HG03175 (cell line): ENCODE measurements around the gene IGF2R.
"Not testable (repeated sequence)": the region's sequence is repeated elsewhere in the genome, so short reads cannot be mapped to it uniquely, and the experiment has no call there.

Source experiments
- ATAC-seq: cut with Tn5 transposase; IDR thresholded peaks from one replicate; pipeline ENCODE4 v1.9.1; 2021; ENCODE audit warnings: mild to moderate bottlenecking, moderate library complexity; ENCODE audit not compliant: unreplicated experiment

IGF2R gene

DNA sequence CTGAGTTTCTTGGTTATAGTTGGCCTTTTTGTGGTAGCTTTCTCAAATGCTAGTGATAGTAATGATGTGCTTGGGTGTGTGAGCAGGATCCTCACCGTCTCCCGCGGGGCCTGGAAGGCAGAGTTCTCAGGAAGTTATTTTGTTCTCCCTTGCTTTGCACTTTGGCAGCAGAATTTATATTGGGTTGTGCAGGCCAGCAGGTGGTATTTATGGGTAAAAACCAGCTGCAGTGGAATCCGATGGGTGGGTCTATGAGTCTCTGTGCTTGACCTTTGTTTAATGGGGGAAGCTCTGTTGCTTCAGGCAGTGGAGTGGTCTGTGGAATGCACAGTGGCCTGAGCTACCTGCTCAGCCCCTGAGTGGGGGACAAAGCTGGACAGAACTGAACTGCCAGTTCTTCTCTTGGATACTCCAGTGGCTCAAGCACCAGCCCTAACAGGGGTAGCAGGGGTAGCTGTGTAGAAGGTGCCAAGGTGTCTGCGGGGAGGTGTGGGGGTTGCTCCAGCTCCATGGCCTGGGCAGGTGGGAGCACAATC, 27.3 kb downstream of the IGF2R start:
- ATAC-seq = no peak

DNA sequence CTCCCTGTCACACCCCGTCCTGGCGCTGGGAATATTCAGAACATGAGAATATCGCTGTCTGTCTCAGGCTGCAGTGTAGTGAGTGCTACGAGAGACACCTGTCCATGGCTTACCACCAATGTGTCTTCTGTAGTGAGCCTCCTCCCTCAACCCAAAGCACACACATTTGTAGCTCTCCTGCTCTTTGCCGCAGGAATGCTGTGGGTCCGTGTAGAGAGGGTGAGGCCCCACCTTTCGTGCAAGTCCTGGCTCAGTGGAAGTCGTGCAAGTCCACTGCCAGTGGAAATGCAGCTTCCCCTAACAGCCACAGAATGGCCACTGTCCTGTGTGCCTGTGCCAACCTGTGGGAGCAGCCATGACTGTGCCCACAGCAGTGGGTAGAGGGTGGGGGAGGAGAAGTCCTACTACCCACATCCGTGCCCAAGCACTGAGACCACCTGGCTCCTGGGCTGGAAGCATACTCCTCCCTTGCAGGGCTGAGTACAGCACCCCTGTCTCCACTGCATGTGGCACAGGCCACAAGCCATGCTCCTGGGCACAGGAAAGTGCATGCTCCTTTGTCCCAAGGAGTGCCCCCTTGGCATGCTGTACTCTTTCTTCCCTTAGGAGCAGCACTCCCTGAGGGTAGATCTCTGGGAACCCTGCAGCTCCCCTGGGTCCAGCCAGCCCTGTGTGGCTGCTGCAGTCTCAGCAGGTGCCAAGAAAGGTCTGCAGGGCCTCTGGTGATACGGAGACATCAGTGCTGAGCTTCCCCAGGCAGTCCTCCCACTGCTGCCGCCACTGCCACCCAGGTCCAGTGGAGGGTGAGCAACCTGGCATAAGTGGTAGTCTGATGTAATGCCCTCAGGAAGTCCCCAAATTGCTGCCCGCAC, 28.0 kb downstream of the IGF2R start:
- ATAC-seq = no peak

DNA sequence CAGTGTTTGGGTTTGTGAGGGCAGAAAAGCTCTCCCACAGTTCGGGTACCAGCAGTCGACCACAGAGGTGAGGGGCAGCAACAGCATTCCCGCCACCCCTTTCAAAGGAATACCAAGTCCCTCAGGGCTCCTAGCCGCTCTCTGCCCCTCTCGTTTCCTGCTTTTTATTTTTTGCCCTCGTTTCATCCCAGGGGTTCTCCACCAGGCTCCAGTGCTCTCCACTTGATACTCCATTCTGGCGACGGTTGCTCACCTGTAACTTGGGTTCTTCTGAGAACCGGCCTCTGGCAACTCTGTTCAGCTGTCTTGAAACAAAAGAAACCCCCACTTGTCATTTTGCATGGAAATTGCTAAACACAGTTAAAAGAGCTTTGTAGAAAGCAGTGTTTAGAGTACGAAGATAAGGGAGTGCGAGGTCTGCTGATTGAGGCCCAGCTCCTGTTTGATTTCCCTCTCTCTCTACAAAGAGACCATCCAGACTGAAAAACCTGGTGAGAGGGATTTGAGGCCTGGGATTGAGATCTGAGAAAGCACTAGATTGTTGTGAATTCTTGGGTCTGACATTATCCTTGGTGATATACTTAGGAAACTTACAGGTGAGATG, 28.7 kb downstream of the IGF2R start:
- ATAC-seq = no peak

DNA sequence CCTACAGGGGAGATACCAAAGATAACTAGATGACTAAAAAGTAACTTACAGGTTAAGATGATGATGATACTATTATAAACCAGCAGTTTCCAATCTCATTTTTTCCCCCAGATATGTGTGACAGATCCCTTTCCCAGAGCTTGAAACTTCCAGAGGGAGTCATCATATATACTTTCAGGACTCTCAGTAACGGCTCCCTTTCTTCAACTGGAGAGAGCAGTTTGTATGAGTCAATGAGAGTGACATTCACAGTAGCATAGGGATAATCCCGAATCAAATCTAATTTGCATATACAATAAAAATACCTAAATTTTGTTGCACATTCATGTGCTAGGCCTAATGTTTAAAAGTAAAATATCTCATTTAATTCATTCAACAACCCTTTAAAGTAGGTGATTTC, 29.7 kb downstream of the IGF2R start:
- no peak for ATAC-seq

DNA sequence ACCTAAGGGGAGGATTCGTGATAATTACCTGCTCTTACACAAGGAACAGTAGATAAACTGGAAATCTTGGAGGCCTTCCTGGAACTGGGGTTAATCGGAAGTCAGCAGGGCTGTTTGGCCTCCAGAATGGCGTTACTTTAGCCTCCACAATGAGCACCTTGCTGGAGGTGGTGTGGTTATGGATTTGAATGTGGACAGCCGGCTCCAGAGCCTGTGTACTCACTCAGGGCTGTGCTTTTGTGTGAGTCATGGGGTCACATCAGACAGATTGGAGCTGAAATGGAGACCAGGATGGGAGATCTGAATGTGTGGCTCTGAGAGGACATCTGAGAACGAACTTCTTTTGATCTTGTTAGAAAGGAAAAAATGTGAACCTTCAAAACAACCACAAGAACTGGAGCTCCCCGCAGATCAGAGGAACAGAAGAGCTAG, 30.4 kb downstream of the IGF2R start:
- ATAC-seq = no peak

DNA sequence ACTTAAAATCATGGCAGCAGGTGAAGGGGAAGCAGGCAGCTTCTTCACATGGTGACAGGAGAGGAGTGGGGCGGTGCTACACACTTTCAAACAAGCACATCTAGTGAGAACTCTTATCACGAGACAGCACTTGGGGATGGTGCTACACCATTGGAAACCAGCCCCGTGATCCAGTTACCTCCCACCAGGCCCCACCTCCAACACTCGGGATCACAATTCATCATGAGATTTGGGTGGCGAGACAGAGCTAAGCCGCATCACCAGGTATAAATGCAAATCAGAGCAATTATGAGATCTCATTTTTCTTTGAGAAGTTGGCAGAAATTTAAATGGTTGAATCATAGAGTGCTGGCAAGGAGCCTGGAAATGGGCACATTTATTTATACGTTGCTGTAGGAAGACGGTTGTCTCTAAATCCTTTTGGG, 31.4 kb downstream of the IGF2R start:
- no peak for ATAC-seq

DNA sequence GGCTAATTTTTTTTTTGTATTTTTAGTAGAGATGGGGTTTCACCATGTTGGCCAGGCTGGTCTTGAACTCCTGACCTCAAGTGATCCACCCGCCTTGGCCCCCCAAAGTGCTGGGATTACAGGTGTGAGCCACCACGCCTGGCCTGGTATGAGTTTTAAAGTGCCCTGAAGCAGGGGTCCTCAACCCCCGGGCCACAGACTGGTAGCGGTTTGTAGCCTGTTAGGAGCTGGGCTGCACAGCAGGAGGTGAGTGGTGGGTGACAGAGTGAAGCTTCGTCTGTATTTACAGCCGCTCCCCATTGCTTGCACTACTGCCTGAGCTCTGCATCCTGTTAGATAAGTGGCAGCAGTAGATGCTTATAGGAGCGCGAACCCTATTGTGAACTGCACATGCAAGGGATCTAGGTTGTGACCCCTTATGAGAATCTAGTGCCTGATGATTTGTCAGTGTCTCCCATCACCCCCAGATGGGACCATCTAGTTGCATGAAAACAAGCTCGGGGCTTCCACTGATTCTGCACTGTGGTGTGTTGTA, 32.1 kb downstream of the IGF2R start:
- not testable (repeated sequence) for ATAC-seq

DNA sequence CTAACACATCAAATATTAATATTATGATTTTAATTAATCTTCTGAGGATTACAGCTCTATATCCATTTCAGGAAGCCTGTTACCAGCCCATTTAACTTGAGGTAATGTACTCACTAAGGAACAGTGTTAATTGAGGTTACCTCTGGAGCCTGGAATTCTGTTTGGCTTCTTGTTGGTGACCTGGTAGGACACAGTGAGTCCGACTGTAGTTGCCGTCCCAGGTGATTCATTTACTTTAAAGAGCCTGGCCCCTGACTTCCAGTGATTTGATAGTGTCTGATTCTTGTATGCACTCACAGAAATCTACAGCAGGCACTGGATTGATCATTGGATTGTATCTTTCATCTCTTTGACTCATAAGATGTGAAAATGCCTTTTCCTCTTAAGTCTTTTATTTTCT, 34.0 kb downstream of the IGF2R start:
- no peak for ATAC-seq

DNA sequence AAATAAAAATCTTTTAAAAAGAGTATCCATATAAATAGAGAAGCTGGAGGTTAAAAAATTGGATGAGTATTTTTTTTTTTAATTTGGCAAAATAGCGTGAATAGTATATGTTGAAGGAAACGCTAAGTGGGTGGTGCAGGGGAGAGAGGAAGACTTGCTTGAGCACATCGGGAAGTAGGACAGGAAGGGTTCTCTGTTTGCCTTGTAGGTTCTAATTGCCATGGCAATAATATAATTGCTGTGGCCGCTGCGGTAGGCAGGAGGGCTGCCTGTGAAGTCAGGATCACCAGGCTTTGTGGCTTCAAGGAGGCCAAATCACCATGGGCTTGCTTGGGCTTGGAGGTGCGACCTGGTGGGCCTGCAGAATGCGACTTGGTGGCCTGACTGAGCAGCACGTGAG, 35.1 kb downstream of the IGF2R start:
- no peak for ATAC-seq

DNA sequence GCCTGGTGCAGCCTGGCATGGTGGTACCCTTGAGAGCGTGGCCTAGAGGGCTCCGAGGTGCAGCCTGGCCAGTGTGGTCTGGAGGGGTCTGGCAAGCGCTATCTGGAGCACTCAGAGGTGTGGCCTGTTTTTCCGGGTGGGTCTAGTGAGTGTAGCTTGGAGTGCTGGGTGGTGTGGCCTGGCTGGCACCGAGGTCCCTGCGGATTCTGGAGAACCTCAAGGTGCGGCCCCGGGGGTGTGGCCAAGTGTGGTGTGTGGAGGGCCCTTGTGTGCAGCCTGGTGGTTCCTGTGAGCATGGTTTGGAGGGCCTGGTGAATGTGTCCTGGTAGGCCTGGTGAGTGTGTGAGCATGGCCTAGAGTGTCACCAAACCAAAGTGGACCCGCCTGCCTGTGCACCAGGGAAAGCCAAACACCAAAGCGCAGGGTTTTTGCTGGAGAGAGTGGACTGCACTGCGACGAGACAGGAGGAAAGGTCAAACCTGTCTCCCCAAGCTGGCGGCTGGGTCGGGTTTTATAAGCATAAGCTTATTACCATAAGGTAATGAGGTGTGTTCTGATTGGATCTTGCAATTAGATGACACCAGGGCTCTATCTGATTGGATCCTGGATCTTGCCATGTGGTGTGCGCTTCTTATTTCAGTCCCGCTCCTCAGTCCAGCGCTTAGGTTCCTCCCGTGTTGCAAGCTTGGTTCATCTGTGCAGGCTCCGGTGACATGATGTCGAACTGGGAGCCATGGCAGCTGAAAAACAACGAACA, 35.7 kb downstream of the IGF2R start:
- no peak for ATAC-seq

DNA sequence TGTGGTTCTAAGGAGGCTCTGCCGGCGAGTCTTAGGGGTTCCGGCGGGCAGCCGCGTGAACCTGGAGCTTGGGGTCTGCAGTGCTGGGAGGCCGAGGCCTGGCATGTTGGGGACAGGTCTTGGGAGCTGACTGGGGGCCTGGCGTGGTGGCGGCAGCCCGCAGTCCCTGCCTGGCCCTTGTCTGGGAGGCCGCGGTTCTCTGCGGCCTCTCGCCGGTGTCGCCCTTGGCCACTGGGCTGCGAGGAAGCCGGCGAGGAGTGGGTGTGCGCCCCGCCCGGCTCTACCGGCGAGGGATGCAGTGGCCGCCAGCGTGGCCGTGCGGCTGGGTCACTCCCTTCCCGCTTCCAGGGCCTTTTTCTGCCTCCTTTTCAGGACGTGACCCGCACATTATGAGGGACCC, 36.3 kb downstream of the IGF2R start:
- no peak for ATAC-seq

DNA sequence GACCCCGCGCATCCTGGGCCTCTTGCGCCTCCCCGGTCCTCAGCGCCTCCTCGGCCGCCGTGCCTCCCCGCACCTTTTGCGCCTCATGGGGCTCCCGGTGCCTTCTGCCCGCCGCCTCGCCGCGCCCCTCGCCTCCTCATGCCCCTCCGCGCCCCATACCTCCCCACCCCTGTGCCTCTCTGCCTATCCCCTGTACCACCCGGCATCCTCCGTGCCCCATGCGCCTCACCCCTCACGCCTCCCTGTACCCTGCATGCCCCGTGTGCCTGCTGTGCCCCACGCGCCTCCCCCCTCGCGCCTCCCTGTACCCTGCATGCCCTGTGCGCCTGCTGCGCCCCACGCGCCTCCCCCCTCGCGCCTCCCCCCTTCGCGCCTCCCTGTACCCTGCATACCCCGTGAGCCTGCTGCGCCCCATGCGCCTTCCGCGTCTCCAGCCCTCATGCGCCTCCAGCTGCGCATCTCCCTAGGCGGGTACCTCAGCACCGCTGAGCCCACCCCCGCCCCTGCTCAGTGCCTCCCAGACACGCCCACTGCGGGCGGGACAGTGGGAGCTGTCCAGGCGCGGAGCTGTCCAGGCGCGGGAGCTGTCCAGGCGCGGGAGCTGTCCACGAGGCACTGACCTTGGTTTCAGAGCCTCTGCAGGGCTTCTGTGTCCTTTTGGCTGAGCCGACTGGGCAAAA, 37.1 kb downstream of the IGF2R start:
- no peak for ATAC-seq

DNA sequence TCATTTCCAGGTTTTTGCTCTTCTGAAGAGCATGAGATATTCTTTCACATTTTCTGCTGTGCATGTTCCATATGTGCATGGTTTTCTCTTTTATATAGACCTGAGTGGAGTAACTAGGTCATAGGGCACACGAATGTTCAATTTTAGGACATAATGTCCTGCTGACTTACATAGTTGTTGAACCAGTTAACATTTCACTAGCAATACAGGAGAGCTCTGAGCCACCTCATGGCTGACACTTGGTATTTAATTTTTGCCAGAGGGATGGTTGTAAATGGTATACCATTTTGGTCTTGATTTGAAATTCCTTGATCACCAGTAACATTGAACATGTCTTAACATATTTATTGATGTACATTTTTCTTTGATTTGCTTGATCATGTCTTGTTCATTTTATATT, 38.3 kb downstream of the IGF2R start:
- no peak for ATAC-seq

DNA sequence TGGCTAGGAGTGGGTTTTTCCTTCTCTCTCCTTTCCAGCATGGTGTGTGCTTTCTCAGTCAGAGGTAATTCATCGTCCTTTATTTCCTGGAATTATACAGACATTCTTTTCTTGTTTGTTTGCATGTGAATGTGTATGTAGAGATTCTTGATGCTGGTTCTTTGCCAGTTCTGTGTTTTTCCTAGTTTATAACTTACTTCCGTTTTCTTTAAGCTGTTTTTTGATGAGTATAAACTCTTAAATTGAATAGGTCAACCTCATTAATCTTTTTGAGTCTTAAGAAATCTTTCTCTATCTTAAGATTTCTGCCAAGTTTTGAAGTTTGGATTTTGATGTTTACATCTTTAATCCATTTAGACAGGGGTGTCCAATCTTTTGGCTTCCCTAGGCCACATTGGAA, 38.7 kb downstream of the IGF2R start:
- ATAC-seq = no peak

DNA sequence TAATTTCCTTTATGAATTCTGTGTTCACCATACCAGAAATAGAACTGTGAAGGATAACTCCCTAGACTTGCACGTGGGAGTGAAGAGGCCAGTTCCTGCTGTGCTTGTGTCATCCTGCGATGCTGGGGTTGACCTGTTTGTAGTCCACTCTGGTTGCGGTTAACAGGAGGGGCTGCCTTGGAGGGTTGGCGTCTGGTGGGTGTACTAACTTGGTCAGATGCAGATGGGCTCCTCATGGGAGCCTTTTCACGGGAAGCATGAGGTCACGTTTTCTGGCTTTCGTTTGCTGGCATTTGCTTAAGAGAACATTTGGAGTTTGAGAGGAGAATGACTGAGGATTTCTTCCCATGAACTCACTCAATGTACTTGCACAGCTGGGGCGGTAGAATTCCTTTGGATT, 41.2 kb downstream of the IGF2R start:
- ATAC-seq = no peak

DNA sequence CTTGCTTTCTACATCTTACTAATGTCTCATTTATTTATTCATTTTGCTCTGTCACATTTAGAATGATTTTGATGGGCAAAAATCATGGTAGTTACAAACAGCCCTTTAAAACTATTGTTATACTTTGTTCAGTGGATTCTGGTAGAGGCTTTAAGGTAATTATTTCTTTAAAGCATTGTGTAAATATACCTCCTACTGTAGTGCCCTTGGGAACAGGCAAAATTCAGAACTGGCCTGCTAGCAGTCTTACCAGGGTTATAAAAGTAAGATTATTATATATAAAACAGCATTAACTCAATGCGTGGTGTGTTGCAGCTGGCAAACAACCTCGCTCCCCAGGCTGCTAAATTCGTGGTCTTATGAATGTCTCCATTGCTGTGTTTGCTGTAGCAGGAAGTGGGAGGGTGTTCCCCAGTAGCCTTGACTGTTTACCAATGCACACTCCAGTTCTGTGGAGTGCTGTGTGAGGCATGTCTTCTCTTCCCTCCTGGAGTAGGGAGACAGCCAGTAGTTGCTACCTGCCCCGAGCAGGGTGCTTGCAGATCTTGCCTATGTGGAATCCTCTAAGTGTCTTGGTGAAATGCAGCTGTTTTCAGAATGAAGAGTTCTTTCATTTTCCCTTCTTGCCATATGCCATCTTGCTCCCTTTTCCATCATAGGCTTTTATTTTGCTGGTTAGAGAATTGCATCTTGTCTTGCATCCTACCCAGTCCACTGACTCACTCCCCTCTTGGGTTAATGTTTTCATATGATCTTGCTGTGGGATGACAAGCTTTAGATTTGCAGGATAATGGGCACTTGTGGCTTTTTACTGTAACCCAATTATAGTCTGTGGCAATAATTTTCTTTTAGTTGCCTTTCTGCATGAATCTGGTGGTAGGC, 45.3 kb downstream of the IGF2R start:
- no peak for ATAC-seq

DNA sequence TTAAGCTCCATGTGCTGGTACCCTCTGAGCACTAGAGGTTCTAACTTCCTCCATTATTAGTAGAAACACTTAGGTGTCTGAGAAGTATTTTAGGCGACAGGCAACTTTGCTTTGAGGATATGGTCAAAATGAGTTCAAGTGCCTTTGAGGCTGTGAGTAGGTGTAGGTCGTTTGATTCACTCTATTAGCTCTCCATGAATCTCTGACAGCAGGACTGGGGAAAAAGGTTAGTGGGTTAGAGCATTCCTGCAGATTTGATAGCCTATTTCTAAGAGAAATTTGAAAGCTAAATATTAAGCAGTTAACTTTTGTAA, 45.9 kb downstream of the IGF2R start:
- ATAC-seq = no peak

DNA sequence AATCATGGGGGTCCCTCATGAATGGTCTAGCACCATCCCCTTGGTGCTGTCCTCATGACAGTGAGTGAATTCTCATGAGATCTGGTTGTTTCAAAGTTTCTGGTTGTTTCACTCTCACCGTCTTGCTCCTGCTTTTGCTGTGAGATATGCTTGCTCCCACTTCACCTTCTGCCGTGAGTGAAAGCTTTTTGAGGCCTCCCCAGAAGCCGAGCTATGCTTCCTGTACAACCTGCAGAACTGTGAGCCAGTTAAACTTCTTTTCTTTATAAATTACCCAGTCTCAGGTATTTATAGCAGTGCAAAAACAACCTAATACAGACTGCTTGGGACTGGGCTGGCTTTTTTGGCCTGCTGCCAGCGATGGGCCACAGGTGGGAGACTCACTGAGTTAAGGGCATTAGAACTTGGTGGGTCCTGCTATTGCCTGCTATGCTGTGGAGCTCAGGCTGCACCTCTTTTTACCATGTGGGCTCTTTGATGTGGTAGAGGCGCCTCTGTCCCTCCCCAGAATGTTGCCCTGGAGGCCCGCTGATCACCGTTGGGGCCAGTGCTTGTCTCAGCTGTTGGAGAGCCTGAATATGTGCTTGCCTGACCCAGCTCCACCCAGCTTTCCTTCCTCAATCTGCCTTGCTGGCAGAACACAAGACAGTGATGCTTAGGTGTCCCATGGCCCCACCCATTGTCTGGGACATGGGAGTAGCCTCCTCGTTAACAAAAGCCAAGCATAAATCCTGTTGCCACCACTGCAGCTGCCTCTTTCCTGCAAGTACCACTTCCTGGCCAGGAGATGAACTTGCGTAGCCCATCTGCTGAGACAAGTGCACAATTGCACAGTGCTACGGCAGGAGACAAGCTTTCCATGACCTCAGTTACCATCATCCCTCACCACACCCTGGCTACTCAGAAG, 47.1 kb downstream of the IGF2R start:
- ATAC-seq = no peak

DNA sequence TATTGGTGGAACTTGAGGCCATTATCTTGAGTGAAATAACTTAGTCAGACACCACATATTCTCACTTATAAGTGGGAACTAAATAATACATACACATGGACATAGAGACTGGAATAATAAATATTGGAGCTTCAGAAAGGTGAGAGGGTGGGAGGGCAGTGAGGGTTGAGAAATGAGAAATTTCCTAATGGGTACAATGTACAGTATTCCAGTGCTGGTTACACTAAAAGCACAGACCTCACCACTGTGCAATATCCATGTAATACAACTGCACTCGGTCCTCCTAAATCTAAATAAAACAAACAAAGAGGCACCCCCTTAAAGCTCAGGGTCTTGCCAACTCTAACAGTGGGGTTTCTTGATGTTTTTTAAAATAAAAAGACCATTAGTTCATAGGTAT, 53.2 kb downstream of the IGF2R start:
- ATAC-seq = no peak
